ENCODE data around the gene SVBP.

DNA sequence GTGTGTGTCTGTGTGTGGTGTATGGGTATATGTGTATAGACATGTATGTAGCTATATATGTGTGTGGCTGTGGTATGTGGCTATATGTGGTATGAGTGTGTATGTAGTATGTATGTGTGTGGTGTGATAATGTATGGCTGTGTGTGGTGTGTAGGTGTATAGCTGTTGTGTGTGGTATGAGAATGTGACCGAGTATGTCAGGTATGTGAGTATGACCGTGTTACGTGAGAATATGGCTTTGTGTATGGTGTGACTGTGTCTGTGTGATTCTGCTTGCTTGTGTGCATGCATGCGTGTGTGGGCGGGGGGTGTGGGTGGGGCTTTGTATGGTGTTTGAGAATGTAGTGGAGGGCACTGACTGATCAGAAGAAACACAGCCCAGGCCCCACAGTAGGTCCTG is 32.7 kb upstream of the SVBP start:
- TF ChIP-seq, protein P1, sequence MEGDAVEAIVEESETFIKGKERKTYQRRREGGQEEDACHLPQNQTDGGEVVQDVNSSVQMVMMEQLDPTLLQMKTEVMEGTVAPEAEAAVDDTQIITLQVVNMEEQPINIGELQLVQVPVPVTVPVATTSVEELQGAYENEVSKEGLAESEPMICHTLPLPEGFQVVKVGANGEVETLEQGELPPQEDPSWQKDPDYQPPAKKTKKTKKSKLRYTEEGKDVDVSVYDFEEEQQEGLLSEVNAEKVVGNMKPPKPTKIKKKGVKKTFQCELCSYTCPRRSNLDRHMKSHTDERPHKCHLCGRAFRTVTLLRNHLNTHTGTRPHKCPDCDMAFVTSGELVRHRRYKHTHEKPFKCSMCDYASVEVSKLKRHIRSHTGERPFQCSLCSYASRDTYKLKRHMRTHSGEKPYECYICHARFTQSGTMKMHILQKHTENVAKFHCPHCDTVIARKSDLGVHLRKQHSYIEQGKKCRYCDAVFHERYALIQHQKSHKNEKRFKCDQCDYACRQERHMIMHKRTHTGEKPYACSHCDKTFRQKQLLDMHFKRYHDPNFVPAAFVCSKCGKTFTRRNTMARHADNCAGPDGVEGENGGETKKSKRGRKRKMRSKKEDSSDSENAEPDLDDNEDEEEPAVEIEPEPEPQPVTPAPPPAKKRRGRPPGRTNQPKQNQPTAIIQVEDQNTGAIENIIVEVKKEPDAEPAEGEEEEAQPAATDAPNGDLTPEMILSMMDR (IDR thresholded peaks at IDR 0.05): no peak
- TF ChIP-seq POLR2A (IDR thresholded peaks at IDR 0.05; ENCODE audit: low read depth): no peak
- TF ChIP-seq POLR2AphosphoS5 (IDR thresholded peaks at IDR 0.05): no peak
